Measurements from ENCODE around the gene MRPS2. TPM values are rescaled to one million over a fixed set of nuclear protein-coding genes. Genes with fewer than 3 reads are reported as not detected.
"Not testable (repeated sequence)": the region's sequence is repeated elsewhere in the genome, so short reads cannot be mapped to it uniquely, and the experiment has no call there.

Gene MRPS2
- 27.2 TPM for polyA plus RNA-seq (2012; ENCODE audit: missing spikeins)

DNA sequence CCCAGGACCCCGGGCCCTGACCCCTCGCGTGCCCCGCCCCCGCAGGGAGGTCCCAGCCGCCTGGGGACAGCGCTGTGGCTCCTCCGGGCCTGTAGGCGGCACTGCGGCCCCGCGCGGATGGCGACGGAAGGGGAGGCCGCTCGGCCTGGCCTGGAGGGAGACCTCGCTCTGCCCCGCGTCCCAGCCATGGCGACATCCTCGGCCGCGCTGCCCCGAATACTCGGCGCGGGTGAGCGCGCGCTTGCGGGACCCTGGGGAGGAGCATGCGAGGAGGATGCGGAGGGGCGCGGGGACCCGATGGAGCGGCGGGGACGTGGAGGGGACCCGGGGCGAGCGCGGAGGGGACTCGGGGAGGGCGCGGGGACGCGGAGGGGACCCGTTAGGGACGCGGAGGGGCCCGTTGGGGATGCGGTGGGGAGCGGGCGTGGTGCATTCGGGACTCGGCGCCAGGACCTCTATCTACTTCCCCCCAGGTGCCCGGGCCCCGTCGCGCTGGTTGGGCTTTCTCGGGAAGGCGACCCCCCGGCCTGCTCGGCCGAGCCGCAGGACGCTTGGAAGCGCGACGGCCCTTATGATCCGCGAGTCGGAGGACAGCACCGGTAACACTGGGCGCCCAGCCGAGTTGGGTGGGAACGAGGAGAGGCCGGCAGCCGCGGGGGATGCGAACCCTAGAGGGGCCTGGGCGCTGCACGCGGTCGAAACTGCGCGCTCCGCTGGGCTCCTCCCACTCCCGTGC is at the start of gene MRPS2:
Gene MRPS2, plus strand, starts transcription at position 158 of the 736 bp plus-strand sequence. Its CDS starts 29 bp downstream, at position 187.
- FAIRE-seq = peak; percentile 94
- TF ChIP-seq TAF1 (IDR thresholded peaks at IDR 0.05; ENCODE audit: borderline replicate concordance, low read depth, low read length) (peak; percentile 82), POLR2A (IDR thresholded peaks at IDR 0.05; ENCODE audit: low read depth, low read length) (peak; percentile 82; the same call in 1 of the 2 replicates), POLR2AphosphoS5 (IDR thresholded peaks at IDR 0.05; ENCODE audit: low read depth, low read length) (peak; percentile 58)
- peak; percentile 97 for DNase-seq (ENCODE audit: insufficient read length)

DNA sequence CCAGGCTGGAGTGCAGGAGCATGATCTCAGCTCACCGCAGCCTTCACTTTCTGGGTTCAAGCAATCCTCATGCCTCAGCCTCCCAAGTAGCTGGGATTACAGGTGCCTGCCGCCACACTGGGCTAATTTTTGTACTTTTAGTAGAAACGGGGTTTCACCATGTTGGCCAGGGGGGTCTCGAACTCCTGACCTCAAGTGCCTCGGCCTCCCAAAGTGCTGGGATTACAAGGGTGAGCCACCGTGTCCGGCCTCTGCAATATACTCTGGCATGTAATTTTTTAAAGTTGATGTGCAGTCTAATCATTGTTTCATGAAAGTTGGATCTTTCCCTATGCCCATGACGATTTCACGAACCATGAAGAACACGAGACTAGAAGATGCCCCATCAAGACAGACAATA is 49.5 kb upstream of the MRPS2 start:
- no peak for DNase-seq (ENCODE audit: insufficient read length)
- TF ChIP-seq TAF1 (IDR thresholded peaks at IDR 0.05; ENCODE audit: borderline replicate concordance, low read depth, low read length) (no peak), POLR2A (IDR thresholded peaks at IDR 0.05; ENCODE audit: low read depth, low read length) (no peak), POLR2AphosphoS5 (IDR thresholded peaks at IDR 0.05; ENCODE audit: low read depth, low read length) (no peak)
- FAIRE-seq = no peak

DNA sequence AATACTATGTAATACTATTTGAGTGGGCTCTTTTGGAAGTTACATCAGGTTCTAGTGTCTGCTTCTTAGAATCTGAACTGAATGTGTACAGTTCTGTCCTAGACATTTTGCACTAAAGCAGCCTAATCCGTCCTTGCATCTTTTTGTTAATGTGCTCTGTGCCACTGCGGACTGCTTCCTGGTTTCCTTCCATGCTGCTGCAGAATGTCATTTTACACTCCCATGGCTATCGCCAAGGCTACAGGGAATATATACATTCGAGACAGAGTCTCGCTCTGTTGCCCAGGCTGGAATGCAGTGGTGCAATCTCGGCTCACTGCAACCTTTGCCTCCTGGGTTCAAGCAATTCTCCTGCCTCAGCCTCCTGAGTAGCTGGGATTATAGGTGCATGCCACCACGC is 48.6 kb upstream of the MRPS2 start:
- DNase-seq (ENCODE audit: insufficient read length); FAIRE-seq: not testable (repeated sequence)

DNA sequence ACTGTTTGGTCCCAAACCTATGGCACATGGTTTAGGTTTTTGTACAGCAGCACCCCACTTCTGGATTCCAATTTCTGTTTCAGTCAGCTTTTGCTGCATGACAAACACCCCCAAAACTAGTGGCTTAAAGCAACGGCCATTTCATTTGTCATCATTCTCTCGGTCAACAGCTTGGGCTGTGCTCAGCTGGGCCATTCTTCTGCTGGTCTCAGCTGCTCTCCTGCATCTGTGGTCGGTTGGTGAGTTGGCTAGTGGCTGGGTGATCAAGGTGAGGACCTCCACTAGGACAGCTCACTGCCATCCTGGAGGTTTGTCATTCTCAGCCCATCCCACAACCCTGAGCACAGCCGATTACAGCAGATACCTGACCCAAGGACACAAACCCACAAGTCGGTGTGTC is 45.7 kb upstream of the MRPS2 start:
- DNase-seq (ENCODE audit: insufficient read length) = no peak
- TF ChIP-seq TAF1 (IDR thresholded peaks at IDR 0.05; ENCODE audit: borderline replicate concordance, low read depth, low read length) (no peak), POLR2AphosphoS5 (IDR thresholded peaks at IDR 0.05; ENCODE audit: low read depth, low read length) (no peak)
- no peak for FAIRE-seq

DNA sequence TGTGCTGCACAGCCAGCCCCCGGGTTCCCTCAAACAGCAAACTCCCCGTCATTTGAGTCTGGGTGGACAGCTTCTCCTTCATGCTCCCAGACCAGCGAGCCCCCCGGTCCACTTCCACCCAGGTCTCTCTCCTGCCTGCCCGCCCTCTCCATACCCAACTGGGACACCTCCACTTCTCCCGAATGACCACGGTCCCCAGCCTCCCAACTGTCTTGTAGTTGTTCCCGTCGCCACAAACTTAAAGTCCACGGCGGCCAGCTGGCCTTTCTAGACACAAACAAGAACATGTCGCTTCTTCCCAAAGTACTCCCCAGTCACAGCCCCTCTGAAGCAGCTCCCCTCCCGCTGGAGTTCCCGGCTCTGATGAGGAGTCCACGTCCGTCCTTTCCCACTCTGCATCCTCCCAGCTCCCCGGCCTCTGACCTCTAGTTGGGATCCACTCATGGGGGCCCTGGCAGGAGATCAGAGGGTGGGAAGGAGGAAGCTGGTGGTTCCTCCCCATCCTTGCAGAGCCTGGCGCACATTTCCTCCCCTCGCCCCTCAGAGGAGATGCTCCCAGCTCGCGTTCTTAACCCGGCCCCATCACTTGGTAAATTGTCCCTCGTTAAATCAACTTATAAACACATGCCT is 45.0 kb upstream of the MRPS2 start:
- FAIRE-seq = no peak
- TF ChIP-seq TAF1 (IDR thresholded peaks at IDR 0.05; ENCODE audit: borderline replicate concordance, low read depth, low read length) (no peak), POLR2AphosphoS5 (IDR thresholded peaks at IDR 0.05; ENCODE audit: low read depth, low read length) (no peak), POLR2A (IDR thresholded peaks at IDR 0.05; ENCODE audit: low read depth, low read length) (no peak)

DNA sequence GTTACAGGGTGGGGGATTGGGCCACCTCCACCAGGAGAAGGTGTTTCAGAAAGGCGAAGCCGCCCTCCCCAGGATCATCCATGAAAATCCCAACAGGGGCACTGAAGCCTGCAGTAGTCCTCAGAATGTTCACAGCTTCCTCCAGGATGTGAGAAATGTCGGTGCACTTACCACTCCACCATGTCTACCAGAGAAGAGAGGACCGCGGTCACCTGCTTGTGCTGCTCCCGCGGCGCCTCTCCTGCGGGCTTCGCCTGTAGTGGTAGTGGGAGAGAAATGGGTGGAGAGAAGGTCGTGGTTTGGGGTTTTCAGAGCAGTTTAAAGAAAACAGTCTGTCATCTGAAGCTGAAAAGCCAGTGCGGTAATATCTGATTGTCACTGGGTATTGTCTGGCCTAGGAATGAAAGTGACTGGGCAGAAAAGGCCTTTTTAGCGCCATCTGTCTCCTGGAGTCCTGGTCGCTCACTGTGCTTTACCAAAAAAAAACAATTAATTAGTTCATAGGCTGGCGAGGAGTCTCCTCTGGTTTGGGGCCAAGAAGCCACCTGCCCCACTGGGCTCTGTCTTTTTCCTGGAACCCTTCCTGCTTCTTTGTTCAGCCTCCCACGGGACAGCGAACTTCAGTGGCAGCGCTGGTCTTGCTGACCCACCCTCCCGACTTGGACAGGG is 43.9 kb upstream of the MRPS2 start:
- FAIRE-seq (no peak), DNase-seq (ENCODE audit: insufficient read length) (no peak)
- TF ChIP-seq TAF1 (IDR thresholded peaks at IDR 0.05; ENCODE audit: borderline replicate concordance, low read depth, low read length) = no peak
- TF ChIP-seq POLR2AphosphoS5 (IDR thresholded peaks at IDR 0.05; ENCODE audit: low read depth, low read length) = no peak

More for the DNA sequence above, 45.0 kb upstream of the MRPS2 start:
- DNase-seq (ENCODE audit: insufficient read length) = no peak

DNA sequence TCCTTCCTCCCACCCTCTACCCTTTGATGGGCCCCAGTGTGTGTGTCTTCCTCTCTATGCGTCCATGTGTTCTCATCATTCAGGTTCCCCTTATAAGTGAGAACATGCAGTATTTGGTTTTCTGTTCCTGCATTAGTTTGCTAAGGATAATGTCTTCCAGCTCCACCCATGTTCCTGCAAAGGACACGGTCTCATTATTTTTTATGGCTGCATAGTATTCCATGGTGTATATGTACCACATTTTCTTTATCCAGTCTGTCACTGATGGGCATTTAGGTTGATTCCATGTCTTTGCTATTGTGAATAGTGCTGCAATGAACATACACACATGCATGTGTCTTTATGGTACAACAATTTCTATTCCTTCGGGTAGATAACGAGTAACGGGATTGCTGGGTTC is 42.0 kb upstream of the MRPS2 start:
- not testable (repeated sequence) for DNase-seq (ENCODE audit: insufficient read length); FAIRE-seq

DNA sequence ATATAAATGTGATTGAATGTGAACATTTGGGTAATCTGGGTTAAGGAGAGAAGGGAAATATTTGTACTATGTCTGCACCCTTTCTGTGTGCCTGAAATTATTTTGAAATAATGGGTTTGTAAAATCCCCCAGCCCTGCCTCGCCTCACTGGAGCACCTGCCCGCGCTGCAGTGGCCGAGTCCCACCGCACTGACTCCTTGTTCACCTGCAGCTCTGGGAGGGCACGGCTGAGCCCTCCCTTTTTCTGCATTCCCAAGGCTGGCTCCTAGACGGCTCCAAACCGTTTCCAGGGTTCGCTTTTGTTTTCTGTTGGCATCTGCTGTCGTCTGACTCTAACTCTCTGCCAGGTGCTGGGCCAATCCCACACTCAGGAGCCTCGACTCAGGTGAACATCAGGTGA is 38.5 kb upstream of the MRPS2 start:
- DNase-seq (ENCODE audit: insufficient read length) (no peak), FAIRE-seq (no peak)
- TF ChIP-seq POLR2AphosphoS5 (IDR thresholded peaks at IDR 0.05; ENCODE audit: low read depth, low read length) = no peak
- TF ChIP-seq POLR2A (IDR thresholded peaks at IDR 0.05; ENCODE audit: low read depth, low read length) = no peak
- TF ChIP-seq TAF1 (IDR thresholded peaks at IDR 0.05; ENCODE audit: borderline replicate concordance, low read depth, low read length) = no peak

DNA sequence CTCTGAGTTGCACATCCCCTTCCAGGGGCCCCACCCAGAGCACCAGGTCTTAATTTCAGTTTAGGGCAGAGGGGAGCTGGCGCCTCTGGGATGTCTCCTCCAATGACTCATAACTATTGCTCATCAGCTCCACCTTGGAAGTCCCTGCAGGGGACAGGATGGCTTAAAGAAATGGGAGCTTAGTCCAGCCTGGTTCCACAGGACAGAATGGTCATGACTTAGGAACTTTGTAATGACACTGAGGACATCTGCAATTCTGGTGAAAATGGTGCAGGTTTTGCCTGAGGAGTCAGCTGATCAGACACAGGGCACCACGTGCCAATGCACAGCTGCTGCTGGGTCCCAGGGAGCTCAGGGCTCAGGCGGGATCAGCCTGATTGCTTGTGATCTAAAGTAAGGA is 37.3 kb upstream of the MRPS2 start:
- TF ChIP-seq TAF1 (IDR thresholded peaks at IDR 0.05; ENCODE audit: borderline replicate concordance, low read depth, low read length) = no peak
- TF ChIP-seq POLR2A (IDR thresholded peaks at IDR 0.05; ENCODE audit: low read depth, low read length) = no peak
- TF ChIP-seq POLR2AphosphoS5 (IDR thresholded peaks at IDR 0.05; ENCODE audit: low read depth, low read length) = no peak
- DNase-seq (ENCODE audit: insufficient read length) (no peak), FAIRE-seq (no peak)

DNA sequence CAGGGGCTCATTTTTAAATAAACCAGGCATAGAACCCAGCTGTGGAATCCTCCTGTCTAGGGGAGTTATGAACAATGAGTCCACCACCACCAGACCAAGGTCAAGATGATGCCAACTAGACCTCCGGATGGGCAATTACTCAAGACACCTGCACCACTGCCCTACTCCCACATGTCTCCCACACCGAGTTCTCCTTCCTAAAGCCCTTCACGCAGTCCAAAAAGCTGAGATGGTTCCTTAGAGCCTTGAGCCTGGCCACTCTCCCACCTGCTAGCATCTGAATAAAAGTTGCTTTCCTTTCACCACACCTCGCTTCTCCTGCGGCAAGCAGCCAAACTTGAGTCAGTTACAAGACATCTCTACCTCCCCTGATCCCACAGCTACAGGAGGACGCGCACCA is 36.3 kb upstream of the MRPS2 start:
- no peak for FAIRE-seq
- DNase-seq (ENCODE audit: insufficient read length) = no peak
- TF ChIP-seq POLR2AphosphoS5 (IDR thresholded peaks at IDR 0.05; ENCODE audit: low read depth, low read length) (no peak), POLR2A (IDR thresholded peaks at IDR 0.05; ENCODE audit: low read depth, low read length) (no peak), TAF1 (IDR thresholded peaks at IDR 0.05; ENCODE audit: borderline replicate concordance, low read depth, low read length) (no peak)

DNA sequence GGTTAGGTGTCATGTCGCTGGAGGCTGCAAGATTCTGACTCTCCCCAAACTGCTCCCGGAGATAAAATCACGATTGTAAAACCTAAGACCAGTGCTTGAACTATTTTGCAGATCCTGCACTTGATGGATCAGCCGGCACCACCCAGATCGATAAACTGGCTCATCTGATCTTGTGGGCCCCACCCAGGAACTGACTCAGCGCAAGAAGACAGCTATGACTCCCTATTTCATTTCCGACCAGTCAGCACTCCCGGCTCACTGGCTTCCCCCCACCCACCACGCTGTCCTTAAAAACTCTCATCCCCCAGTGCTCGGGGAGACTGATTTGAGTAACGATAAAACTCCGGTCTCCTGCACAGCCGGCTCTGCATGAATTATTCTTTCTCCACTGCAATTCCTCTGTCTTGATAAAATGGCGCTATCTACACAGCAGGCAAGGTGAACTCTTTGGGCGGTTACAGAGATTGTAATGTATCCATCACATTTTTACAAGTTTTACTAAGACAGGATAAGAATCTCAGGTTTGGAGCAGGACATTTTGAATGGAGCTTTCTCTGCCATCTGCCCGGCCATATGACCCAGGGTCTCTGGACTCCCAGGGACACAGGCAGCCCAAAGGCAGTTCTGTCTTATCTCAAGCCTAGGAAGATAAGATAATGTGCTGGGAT is 31.5 kb upstream of the MRPS2 start:
- FAIRE-seq (no peak), DNase-seq (ENCODE audit: insufficient read length) (no peak)
- TF ChIP-seq POLR2A (IDR thresholded peaks at IDR 0.05; ENCODE audit: low read depth, low read length) (no peak), POLR2AphosphoS5 (IDR thresholded peaks at IDR 0.05; ENCODE audit: low read depth, low read length) (no peak), TAF1 (IDR thresholded peaks at IDR 0.05; ENCODE audit: borderline replicate concordance, low read depth, low read length) (no peak)
